ENCODE data around the gene STARD13.

DNA sequence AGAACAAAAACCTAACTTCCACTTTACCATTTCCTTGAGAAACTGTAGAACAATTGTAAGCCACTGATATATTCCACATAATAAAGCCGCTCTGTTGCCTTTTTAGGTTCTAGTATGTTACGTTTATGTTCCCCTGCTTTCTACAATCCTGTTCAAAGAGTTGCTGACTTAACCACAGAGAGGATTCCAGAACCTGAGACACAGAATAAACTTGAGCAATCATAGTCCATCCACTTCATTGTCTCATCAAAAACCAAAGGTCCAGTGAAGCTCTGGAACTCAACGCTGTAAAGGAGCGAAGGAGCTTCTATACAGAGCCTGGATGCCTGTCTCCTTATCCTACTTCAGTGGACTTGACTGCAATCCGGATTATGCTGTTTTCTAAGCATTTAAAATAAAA, 4.6 kb downstream of the STARD13 start:
- TF ChIP-seq, protein P1, sequence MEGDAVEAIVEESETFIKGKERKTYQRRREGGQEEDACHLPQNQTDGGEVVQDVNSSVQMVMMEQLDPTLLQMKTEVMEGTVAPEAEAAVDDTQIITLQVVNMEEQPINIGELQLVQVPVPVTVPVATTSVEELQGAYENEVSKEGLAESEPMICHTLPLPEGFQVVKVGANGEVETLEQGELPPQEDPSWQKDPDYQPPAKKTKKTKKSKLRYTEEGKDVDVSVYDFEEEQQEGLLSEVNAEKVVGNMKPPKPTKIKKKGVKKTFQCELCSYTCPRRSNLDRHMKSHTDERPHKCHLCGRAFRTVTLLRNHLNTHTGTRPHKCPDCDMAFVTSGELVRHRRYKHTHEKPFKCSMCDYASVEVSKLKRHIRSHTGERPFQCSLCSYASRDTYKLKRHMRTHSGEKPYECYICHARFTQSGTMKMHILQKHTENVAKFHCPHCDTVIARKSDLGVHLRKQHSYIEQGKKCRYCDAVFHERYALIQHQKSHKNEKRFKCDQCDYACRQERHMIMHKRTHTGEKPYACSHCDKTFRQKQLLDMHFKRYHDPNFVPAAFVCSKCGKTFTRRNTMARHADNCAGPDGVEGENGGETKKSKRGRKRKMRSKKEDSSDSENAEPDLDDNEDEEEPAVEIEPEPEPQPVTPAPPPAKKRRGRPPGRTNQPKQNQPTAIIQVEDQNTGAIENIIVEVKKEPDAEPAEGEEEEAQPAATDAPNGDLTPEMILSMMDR (IDR thresholded peaks at IDR 0.05; ENCODE audit: insufficient read depth, low read length) = no peak
- no peak for TF ChIP-seq POLR2AphosphoS5 (IDR thresholded peaks at IDR 0.05; ENCODE audit: low read depth)
